ENCODE measurements around the gene FILIP1L.

Gene FILIP1L

DNA sequence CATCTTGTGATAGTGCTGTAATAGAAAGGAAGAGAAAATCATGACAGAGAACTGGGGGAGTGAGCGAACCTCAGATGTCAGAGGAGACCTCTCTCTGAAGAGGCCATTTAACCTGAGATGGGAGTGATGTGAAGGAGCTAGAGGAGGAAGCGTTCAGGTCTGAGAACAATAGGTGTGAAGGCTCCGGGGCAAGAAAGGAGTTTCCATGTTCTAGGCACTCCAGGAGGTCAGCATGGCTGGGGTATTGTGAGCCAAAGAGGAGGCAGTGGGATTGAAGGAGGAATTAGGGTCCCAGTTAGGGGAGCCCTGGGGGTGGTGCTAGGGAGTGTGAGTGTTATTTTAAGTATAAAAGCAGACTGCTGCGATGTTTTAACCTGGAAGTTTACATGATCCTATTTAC lies 8.8 kb upstream of the FILIP1L start:
- TF ChIP-seq FOXM1 (IDR thresholded peaks at IDR 0.05; ENCODE audit: borderline replicate concordance, low read depth) (no peak), REST (IDR thresholded peaks at IDR 0.05; ENCODE audit: low read depth) (no peak), YY1 (IDR thresholded peaks at IDR 0.05; ENCODE audit: low read depth) (no peak), USF1 (IDR thresholded peaks at IDR 0.05) (no peak), TEAD4 (IDR thresholded peaks at IDR 0.05) (no peak), RAD21 (IDR thresholded peaks at IDR 0.05; ENCODE audit: low read depth) (no peak), CEBPB (IDR thresholded peaks at IDR 0.05) (no peak), TCF12 (IDR thresholded peaks at IDR 0.05; ENCODE audit: low read depth) (no peak), EGR1 (IDR thresholded peaks at IDR 0.05) (no peak), CREB1 (IDR thresholded peaks at IDR 0.05; ENCODE audit: low read depth) (no peak), NFIC (IDR thresholded peaks at IDR 0.05) (no peak), ZBTB7A (IDR thresholded peaks at IDR 0.05; ENCODE audit: low read depth) (no peak), TAF1 (IDR thresholded peaks at IDR 0.05; ENCODE audit: low read depth) (no peak), EP300 (IDR thresholded peaks at IDR 0.05; ENCODE audit: borderline replicate concordance) (no peak)
- TF ChIP-seq, protein P1, sequence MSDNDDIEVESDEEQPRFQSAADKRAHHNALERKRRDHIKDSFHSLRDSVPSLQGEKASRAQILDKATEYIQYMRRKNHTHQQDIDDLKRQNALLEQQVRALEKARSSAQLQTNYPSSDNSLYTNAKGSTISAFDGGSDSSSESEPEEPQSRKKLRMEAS (IDR thresholded peaks at IDR 0.05) = no peak

- no peak for TF ChIP-seq EP300 (IDR thresholded peaks at IDR 0.05; ENCODE audit: borderline replicate concordance)
- no peak for TF ChIP-seq FOXM1 (IDR thresholded peaks at IDR 0.05; ENCODE audit: borderline replicate concordance, low read depth)
- no peak for TF ChIP-seq CREB1 (IDR thresholded peaks at IDR 0.05; ENCODE audit: low read depth)
- TF ChIP-seq CEBPB (IDR thresholded peaks at IDR 0.05) = no peak
- TF ChIP-seq EGR1 (IDR thresholded peaks at IDR 0.05) = no peak
- TF ChIP-seq TEAD4 (IDR thresholded peaks at IDR 0.05) = no peak
- no peak for TF ChIP-seq USF1 (IDR thresholded peaks at IDR 0.05)
- TF ChIP-seq TAF1 (IDR thresholded peaks at IDR 0.05; ENCODE audit: low read depth) = no peak
- TF ChIP-seq, protein P1 (IDR thresholded peaks at IDR 0.05) = no peak
- no peak for TF ChIP-seq YY1 (IDR thresholded peaks at IDR 0.05; ENCODE audit: low read depth)
- no peak for TF ChIP-seq RAD21 (IDR thresholded peaks at IDR 0.05; ENCODE audit: low read depth)
- TF ChIP-seq REST (IDR thresholded peaks at IDR 0.05; ENCODE audit: low read depth) = no peak
- no peak for TF ChIP-seq NFIC (IDR thresholded peaks at IDR 0.05)
- TF ChIP-seq ZBTB7A (IDR thresholded peaks at IDR 0.05; ENCODE audit: low read depth) = no peak
- no peak for TF ChIP-seq TCF12 (IDR thresholded peaks at IDR 0.05; ENCODE audit: low read depth)
Measured at GRCh38 chr3:100122321-100122720, 8.0 kb upstream of the FILIP1L start.

DNA sequence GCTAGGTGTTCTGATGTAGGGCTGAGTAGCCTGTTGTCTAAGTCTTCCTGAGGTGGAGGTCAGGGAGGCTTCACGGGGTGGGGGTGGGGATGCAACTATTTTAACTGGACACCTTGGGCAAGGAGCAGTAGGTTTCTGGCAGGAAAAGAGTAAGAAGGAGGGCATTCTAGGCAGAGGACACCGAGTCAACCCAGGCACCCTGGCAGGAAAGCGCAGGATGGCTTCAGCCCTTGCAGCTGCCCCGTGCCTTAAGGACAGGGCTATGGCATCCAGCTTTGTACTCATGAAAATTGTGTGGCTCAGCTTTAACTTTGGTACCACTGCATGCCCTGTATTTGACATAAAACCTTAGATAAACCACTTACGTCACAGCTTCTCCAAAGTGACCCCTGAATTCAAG lies 6.4 kb upstream of the FILIP1L start:
- TF ChIP-seq USF1 (IDR thresholded peaks at IDR 0.05) (no peak), CEBPB (IDR thresholded peaks at IDR 0.05) (no peak), YY1 (IDR thresholded peaks at IDR 0.05; ENCODE audit: low read depth) (no peak), TEAD4 (IDR thresholded peaks at IDR 0.05) (no peak), TCF12 (IDR thresholded peaks at IDR 0.05; ENCODE audit: low read depth) (no peak), FOXM1 (IDR thresholded peaks at IDR 0.05; ENCODE audit: borderline replicate concordance, low read depth) (no peak), CREB1 (IDR thresholded peaks at IDR 0.05; ENCODE audit: low read depth) (no peak), EP300 (IDR thresholded peaks at IDR 0.05; ENCODE audit: borderline replicate concordance) (no peak), EGR1 (IDR thresholded peaks at IDR 0.05) (no peak), NFIC (IDR thresholded peaks at IDR 0.05) (no peak), RAD21 (IDR thresholded peaks at IDR 0.05; ENCODE audit: low read depth) (no peak), REST (IDR thresholded peaks at IDR 0.05; ENCODE audit: low read depth) (no peak), TAF1 (IDR thresholded peaks at IDR 0.05; ENCODE audit: low read depth) (no peak), ZBTB7A (IDR thresholded peaks at IDR 0.05; ENCODE audit: low read depth) (no peak)
- TF ChIP-seq, protein P1 (IDR thresholded peaks at IDR 0.05) = no peak
